MM.1S (cell line): Measurements from ENCODE around the gene GRK7.

Experiments used
- DNase-seq: peaks from one replicate; pipeline ENCODE4 v3.0.0-alpha.2; 2015
- H2AFZ ChIP-seq: fragments of 300-600 bp; sonication (generic); 2 replicates; pipeline ENCODE4 v1.6.0; 2016; ENCODE audit warnings: antibody characterized with exemption, low read length
- H3F3A ChIP-seq: fragments of 300-600 bp; sonication (generic); 2 replicates; pipeline ENCODE4 v1.6.1; 2016; ENCODE audit warnings: mild to moderate bottlenecking, antibody characterized with exemption, low read length, moderate library complexity, mixed read lengths; ENCODE audit not compliant: insufficient read depth
- H3K27ac ChIP-seq: fragments of 300-600 bp; sonication (generic); 2 replicates; pipeline ENCODE4 v1.5.1; 2016; ENCODE audit warnings: mild to moderate bottlenecking, low read length
- H3K27me3 ChIP-seq: fragments of 300-600 bp; sonication (generic); replicated peaks from 2 replicates; pipeline ENCODE4 v1.6.0; 2016; ENCODE audit warnings: low read length; ENCODE audit not compliant: insufficient read depth
- H3K36me3 ChIP-seq: fragments of 300-600 bp; sonication (generic); replicated peaks from 2 replicates; pipeline ENCODE4 v1.6.1; 2016; ENCODE audit warnings: mild to moderate bottlenecking, low read length, mixed read lengths; ENCODE audit not compliant: insufficient read depth
- H3K4me1 ChIP-seq: fragments of 300-600 bp; sonication (generic); 2 replicates; pipeline ENCODE4 v1.6.1; 2016; ENCODE audit warnings: low read length, mixed read lengths
- H3K4me2 ChIP-seq: fragments of 300-600 bp; sonication (generic); 2 replicates; pipeline ENCODE4 v1.6.0; 2016; ENCODE audit warnings: low read depth, low read length
- H3K4me3 ChIP-seq: fragments of 300-600 bp; sonication (generic); 2 replicates; pipeline ENCODE4 v1.5.1; 2016; ENCODE audit warnings: low read length, mixed read lengths
- H3K79me2 ChIP-seq: fragments of 300-600 bp; sonication (generic); 2 replicates; pipeline ENCODE4 v1.6.1; 2016; ENCODE audit warnings: mixed run types, low read length, mixed read lengths
- H3K9ac ChIP-seq: fragments of 300-600 bp; sonication (generic); 2 replicates; pipeline ENCODE4 v1.6.1; 2016; ENCODE audit warnings: low read length, mixed read lengths
- H3K9me2 ChIP-seq: fragments of 300-600 bp; sonication (generic); replicated peaks from 2 replicates; pipeline ENCODE4 v1.6.1; 2016; ENCODE audit warnings: mild to moderate bottlenecking, low read length, mixed read lengths; ENCODE audit not compliant: insufficient read depth
- H3K9me3 ChIP-seq: fragments of 300-600 bp; sonication (generic); replicated peaks from 2 replicates; pipeline ENCODE4 v1.6.1; 2016; ENCODE audit warnings: mild to moderate bottlenecking, low read length, mixed read lengths; ENCODE audit not compliant: insufficient read depth
- H4K20me1 ChIP-seq: fragments of 300-600 bp; sonication (generic); 2 replicates; pipeline ENCODE4 v1.6.1; 2016; ENCODE audit warnings: mild to moderate bottlenecking, low read length, moderate library complexity, mixed read lengths; ENCODE audit not compliant: insufficient read depth
- CTCF ChIP-seq: fragments of 300-600 bp; sonication (generic); IDR thresholded peaks from 2 replicates; pipeline ENCODE4 v1.5.1; 2016; ENCODE audit warnings: antibody characterized with exemption, low read length, mixed read lengths
- EZH2 ChIP-seq: fragments of 300-600 bp; sonication (generic); optimal IDR thresholded peaks from 2 replicates; pipeline ENCODE3; 2017; ENCODE audit warnings: low read depth, mild to moderate bottlenecking, antibody characterized with exemption, low read length, mixed read lengths
- EZH2phosphoT487 ChIP-seq: fragments of 300-600 bp; sonication (generic); IDR thresholded peaks from 2 replicates; pipeline ENCODE4 v1.6.1; 2018; ENCODE audit warnings: antibody characterized with exemption, low read length

GRK7 gene

GRCh38 chr3:141796889-141797781 is 33.9 kb downstream of the GRK7 start:
- Histone ChIP-seq H3K4me2 (peak overlapping the region; percentile 68), H4K20me1 (no peaks in the 10 kb centered on the region), H3K4me3 (no peak overlapping the region), H2AFZ (peak overlapping the region; percentile 21; the same call in 1 of the 2 replicates), H3K9ac (no peak overlapping the region), H3K27me3 (no peaks in the 10 kb centered on the region), H3K36me3 (no peaks in the 10 kb centered on the region), H3K4me1 (peaks cover 13% of the 10 kb centered on the region), H3K9me3 (no peaks in the 10 kb centered on the region), H3F3A (peaks cover 9% of the 10 kb centered on the region; the same call in 1 of the 2 replicates), H3K27ac (peak overlapping the region; percentile 27; the same call in 1 of the 2 replicates), H3K9me2 (no peaks in the 10 kb centered on the region), H3K79me2 (no peaks in the 10 kb centered on the region)
- DNase-seq = no peak
- no peak for TF ChIP-seq EZH2
- TF ChIP-seq CTCF = no peak
- TF ChIP-seq EZH2phosphoT487 = no peak

GRCh38 chr3:141797819-141798447 is 34.7 kb downstream of the GRK7 start:
- no peaks in the 10 kb centered on the region for H3K79me2 ChIP-seq
- H3K27me3 ChIP-seq = no peaks in the 10 kb centered on the region
- H3K36me3 ChIP-seq = no peaks in the 10 kb centered on the region
- no peak overlapping the region for H2AFZ ChIP-seq
- no peaks in the 10 kb centered on the region for H4K20me1 ChIP-seq
- H3K27ac ChIP-seq = no peak overlapping the region
- no peak overlapping the region for H3K4me3 ChIP-seq
- H3K9ac ChIP-seq = no peak overlapping the region
- H3K9me3 ChIP-seq = no peaks in the 10 kb centered on the region
- no peaks in the 10 kb centered on the region for H3K9me2 ChIP-seq
- H3K4me1 ChIP-seq = peaks cover 13% of the 10 kb centered on the region
- TF ChIP-seq EZH2 = no peak
- no peak for TF ChIP-seq EZH2phosphoT487
- no peak overlapping the region for H3K4me2 ChIP-seq
- DNase-seq = no peak
- peaks cover 9% of the 10 kb centered on the region; the same call in 1 of the 2 replicates for H3F3A ChIP-seq

- no peaks in the 10 kb centered on the region for H3K79me2 ChIP-seq
- no peaks in the 10 kb centered on the region for H3K9me2 ChIP-seq
- no peak overlapping the region for H3K9ac ChIP-seq
- no peaks in the 10 kb centered on the region for H3K36me3 ChIP-seq
- no peaks in the 10 kb centered on the region for H3K27me3 ChIP-seq
- H3K27ac ChIP-seq = no peak overlapping the region
- no peak for TF ChIP-seq EZH2
- TF ChIP-seq CTCF = no peak
- no peak for TF ChIP-seq EZH2phosphoT487
- H4K20me1 ChIP-seq = no peaks in the 10 kb centered on the region
- DNase-seq = no peak
- H3K4me1 ChIP-seq = peaks cover 13% of the 10 kb centered on the region
- no peak overlapping the region for H3K4me3 ChIP-seq
- no peak overlapping the region for H2AFZ ChIP-seq
- H3K4me2 ChIP-seq = no peak overlapping the region
- H3K9me3 ChIP-seq = no peaks in the 10 kb centered on the region
- peaks cover 9% of the 10 kb centered on the region; the same call in 1 of the 2 replicates for H3F3A ChIP-seq
Observed at GRCh38 chr3:141798448-141798845, 35.2 kb downstream of the GRK7 start.
